ENCODE measurements around the gene UBL4A. TPM values are rescaled to one million over a fixed set of nuclear protein-coding genes. Genes with fewer than 3 reads are reported as not detected.

The UBL4A gene
- total RNA-seq, 2 donors from 2014 or later, result 29.1 to 35.9 TPM

DNA sequence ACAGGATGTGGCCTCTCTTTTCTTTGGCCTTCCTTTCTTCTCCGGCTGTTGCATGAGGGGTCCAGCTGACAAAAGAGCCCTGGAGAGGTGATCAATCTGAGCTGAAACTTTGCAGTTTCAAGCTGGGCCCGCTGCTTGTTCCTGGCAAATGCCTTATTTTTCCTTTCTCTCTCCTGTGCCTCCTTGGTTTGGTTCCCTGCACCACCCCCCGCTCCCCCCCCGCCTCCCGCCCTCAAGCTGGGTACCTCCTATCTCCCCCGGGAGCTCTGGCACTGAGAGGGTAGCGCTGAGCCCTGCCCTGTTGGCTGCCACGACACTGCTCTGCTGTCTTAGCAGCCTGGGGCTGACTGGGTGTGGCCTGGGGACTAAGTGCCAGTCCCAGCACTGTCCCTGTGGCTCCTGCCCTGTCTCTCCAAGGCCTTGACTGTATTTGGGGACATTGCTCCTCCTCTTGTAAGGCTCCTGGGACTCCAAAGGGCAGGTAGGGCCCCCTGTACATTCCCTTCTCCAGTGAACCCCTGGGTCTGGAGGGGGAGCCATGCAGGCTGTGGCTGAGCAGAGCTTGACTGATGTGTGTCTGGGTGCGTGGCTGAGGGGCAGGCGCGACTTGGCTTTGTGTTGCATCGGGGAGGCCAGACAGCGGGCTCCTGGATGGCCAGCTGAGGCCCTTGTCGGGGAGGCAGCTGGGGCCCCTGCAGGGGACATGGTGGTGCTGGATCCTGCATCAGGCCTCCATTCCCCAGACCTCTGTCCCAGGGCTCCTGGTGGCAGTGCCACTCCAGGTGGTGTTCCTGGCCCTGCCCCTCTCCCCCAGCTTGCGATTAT, 27.2 kb downstream of the UBL4A start:
- Histone ChIP-seq H3K9ac (ENCODE audit: extremely low read depth, low read length, poor library complexity, severe bottlenecking) (peak overlapping the region; percentile 47), H3K4me1 (ENCODE audit: control insufficient read depth, insufficient read depth, low read length) (no peaks in the 10 kb centered on the region), H3K9me3 (ENCODE audit: control insufficient read depth, low read length) (no peaks in the 10 kb centered on the region), H3K36me3 (ENCODE audit: control insufficient read depth, insufficient read depth, low read length) (no peaks in the 10 kb centered on the region), H3K4me3 (ENCODE audit: low read length) (peak overlapping the region; percentile 80), H3K27ac (ENCODE audit: low read depth, low read length) (peak overlapping the region; percentile 81), H3K27me3 (ENCODE audit: control insufficient read depth, insufficient read depth, low read length, poor library complexity, severe bottlenecking) (no peaks in the 10 kb centered on the region)
- Mint-ChIP-seq H3K4me1 (no peaks in the 10 kb centered on the region), H3K4me3 (peak overlapping the region; percentile 70), H3K9me3 (peaks cover 64% of the 10 kb centered on the region), H3K36me3 (ENCODE audit: low read depth) (peaks cover 12% of the 10 kb centered on the region), H3K27me3 (ENCODE audit: insufficient read depth) (peaks cover 3% of the 10 kb centered on the region), H3K27ac (no peak overlapping the region)
- 38 to 50% methylated on average over 4 to 12 of the region's 15 CpGs for WGBS, 2 experiments (ENCODE audit: insufficient coverage in 1 of 2, insufficient read length in 1 of 2)
- DNase-seq, result peak; percentile 58
- TF ChIP-seq, protein P1, sequence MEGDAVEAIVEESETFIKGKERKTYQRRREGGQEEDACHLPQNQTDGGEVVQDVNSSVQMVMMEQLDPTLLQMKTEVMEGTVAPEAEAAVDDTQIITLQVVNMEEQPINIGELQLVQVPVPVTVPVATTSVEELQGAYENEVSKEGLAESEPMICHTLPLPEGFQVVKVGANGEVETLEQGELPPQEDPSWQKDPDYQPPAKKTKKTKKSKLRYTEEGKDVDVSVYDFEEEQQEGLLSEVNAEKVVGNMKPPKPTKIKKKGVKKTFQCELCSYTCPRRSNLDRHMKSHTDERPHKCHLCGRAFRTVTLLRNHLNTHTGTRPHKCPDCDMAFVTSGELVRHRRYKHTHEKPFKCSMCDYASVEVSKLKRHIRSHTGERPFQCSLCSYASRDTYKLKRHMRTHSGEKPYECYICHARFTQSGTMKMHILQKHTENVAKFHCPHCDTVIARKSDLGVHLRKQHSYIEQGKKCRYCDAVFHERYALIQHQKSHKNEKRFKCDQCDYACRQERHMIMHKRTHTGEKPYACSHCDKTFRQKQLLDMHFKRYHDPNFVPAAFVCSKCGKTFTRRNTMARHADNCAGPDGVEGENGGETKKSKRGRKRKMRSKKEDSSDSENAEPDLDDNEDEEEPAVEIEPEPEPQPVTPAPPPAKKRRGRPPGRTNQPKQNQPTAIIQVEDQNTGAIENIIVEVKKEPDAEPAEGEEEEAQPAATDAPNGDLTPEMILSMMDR (conservative IDR thresholded peaks at IDR 0.05), result no peak

DNA sequence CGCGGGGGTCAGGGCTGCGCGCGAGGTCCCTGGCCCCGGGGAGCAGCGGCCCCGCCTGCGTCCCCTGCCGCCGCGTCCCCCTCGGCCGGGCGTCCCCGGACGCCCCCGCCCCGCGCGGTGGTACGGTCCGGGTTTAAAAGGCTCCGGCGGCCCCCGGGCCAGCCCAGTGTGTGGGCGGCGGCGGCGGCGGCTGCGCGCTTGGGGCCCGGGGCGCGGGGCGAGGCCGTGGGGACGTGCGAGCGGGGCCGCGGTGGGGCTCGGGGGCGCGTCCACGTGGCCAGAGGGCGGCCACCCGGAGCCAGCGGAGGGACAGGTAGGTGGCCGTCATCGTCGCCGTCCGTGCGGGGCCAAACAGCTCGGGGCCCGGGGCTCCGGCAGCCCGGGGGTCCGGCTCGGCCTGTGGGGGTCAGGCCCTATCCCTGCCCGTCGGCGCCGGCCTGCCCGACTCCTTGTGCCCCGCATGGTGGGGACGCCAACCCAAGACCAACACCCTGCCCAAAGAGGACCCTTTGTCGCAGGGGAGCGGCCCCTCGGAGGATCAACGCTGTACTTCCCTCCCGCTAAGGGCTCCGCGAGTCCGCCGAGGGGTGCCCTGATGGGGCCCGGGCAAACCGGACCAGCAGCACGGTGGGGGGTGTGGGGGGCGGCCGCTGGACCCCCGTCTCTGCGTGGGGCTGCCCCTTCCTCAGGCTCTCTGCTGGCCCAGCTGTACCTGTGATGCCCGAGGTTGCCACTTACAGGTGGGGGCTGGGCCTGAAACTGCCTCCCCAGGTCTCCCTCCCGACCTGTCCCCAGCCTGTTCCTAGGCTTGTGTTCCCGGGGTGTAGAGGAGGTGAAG, 28.1 kb downstream of the UBL4A start, which contains the start of gene PLXNA3:
PLXNA3 (plus strand) TSS at position 166 of the 838 bp plus-strand sequence. CDS start 1,903 bp downstream, outside the sequence.
- TF ChIP-seq, protein P1 (conservative IDR thresholded peaks at IDR 0.05), result no peak
- Mint-ChIP-seq H3K4me3 (peak within 1 kb of the TSS; percentile 70), H3K27ac (peak within 1 kb of the TSS; percentile 58), H3K36me3 (ENCODE audit: low read depth) (peaks cover 14% of the 10 kb centered on the region), H3K4me1 (no peaks in the 10 kb centered on the region), H3K27me3 (ENCODE audit: insufficient read depth) (peaks cover 3% of the 10 kb centered on the region), H3K9me3 (peaks cover 67% of the 10 kb centered on the region)
- H3K27ac ChIP-seq (ENCODE audit: low read depth, low read length), result peak within 1 kb of the TSS; percentile 81
- H3K9me3 ChIP-seq (ENCODE audit: control insufficient read depth, low read length), result no peaks in the 10 kb centered on the region
- H3K4me1 ChIP-seq (ENCODE audit: control insufficient read depth, insufficient read depth, low read length), result no peaks in the 10 kb centered on the region
- no peaks in the 10 kb centered on the region for H3K27me3 ChIP-seq (ENCODE audit: control insufficient read depth, insufficient read depth, low read length, poor library complexity, severe bottlenecking)
- H3K36me3 ChIP-seq (ENCODE audit: control insufficient read depth, insufficient read depth, low read length), result no peaks in the 10 kb centered on the region
- H3K4me3 ChIP-seq (ENCODE audit: low read length), result peak within 1 kb of the TSS; percentile 80
- peak within 1 kb of the TSS; percentile 47 for H3K9ac ChIP-seq (ENCODE audit: extremely low read depth, low read length, poor library complexity, severe bottlenecking)
- WGBS, 2 experiments (ENCODE audit: insufficient coverage in 1 of 2, insufficient read length in 1 of 2), result 0% methylated on average over 2 to 76 of the region's 88 CpGs
- DNase-seq, result peak; percentile 68

DNA sequence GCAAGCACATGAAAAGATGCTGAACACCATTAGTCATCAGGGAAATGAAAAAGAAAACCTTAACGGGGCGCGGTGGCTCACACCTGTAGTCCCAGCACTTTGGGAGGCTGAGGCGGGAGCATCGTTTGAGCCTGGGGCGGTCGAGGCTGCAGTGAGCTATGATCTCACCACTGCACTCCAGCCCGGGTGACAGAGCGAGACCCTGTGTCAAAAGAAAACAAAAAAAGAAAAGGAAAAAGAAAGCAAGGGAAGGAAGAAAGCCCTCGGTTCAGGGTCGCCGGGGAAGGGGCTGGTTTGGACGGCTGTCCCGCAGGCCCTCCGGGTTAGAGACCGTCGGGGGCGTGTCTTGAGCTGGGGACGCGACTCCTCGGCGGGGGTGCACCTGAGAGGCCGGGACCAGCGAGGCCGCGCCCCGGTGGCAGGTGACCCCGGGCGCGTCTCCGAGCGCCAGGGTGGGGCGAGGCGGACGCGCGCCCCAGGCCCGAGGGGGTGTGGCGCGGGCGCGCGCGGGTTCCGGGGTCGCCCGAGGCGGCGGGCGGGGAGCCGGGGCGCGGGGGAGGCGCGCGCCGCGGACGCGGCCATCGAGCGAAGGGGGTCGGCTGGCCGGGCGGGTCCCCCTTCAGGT, 28.8 kb downstream of the UBL4A start:
- peak; percentile 83 for DNase-seq
- peaks cover 3% of the 10 kb centered on the region for H3K27me3 Mint-ChIP-seq (ENCODE audit: insufficient read depth)
- H3K9ac ChIP-seq (ENCODE audit: extremely low read depth, low read length, poor library complexity, severe bottlenecking), result no peak overlapping the region

More for the DNA sequence above, 28.8 kb downstream of the UBL4A start:
- Mint-ChIP-seq H3K36me3 (ENCODE audit: low read depth) (peaks cover 16% of the 10 kb centered on the region), H3K4me1 (no peaks in the 10 kb centered on the region), H3K27ac (peak overlapping the region; percentile 58), H3K9me3 (peaks cover 68% of the 10 kb centered on the region), H3K4me3 (peak overlapping the region; percentile 69)
- no peaks in the 10 kb centered on the region for H3K9me3 ChIP-seq (ENCODE audit: control insufficient read depth, low read length)
- H3K36me3 ChIP-seq (ENCODE audit: control insufficient read depth, insufficient read depth, low read length), result no peaks in the 10 kb centered on the region
- no peaks in the 10 kb centered on the region for H3K27me3 ChIP-seq (ENCODE audit: control insufficient read depth, insufficient read depth, low read length, poor library complexity, severe bottlenecking)
- H3K4me1 ChIP-seq (ENCODE audit: control insufficient read depth, insufficient read depth, low read length), result no peaks in the 10 kb centered on the region
- H3K27ac ChIP-seq (ENCODE audit: low read depth, low read length), result no peak overlapping the region
- TF ChIP-seq, protein P1 (conservative IDR thresholded peaks at IDR 0.05), result no peak
- 7 to 17% methylated on average over 6 to 51 of the region's 65 CpGs for WGBS, 2 experiments (ENCODE audit: insufficient coverage in 1 of 2, insufficient read length in 1 of 2)
- peak overlapping the region; percentile 73 for H3K4me3 ChIP-seq (ENCODE audit: low read length)
